ENCODE results near the gene XCR1.

Gene XCR1

GRCh38 chr3:46027736-46028397, 584 bp upstream of the XCR1 start:
- DNase-seq (ENCODE audit: low read depth): peak; percentile 5
- TF ChIP-seq, protein P1, sequence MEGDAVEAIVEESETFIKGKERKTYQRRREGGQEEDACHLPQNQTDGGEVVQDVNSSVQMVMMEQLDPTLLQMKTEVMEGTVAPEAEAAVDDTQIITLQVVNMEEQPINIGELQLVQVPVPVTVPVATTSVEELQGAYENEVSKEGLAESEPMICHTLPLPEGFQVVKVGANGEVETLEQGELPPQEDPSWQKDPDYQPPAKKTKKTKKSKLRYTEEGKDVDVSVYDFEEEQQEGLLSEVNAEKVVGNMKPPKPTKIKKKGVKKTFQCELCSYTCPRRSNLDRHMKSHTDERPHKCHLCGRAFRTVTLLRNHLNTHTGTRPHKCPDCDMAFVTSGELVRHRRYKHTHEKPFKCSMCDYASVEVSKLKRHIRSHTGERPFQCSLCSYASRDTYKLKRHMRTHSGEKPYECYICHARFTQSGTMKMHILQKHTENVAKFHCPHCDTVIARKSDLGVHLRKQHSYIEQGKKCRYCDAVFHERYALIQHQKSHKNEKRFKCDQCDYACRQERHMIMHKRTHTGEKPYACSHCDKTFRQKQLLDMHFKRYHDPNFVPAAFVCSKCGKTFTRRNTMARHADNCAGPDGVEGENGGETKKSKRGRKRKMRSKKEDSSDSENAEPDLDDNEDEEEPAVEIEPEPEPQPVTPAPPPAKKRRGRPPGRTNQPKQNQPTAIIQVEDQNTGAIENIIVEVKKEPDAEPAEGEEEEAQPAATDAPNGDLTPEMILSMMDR (IDR thresholded peaks at IDR 0.05; ENCODE audit: insufficient read depth, low read depth, low read length, missing control alignments): no peak
- H3K4me3 ChIP-seq (ENCODE audit: low read depth, low read length): no peak overlapping the region

- no peak for DNase-seq (ENCODE audit: low read depth)
- TF ChIP-seq, protein P1 (IDR thresholded peaks at IDR 0.05; ENCODE audit: insufficient read depth, low read depth, low read length, missing control alignments): no peak
- no peak overlapping the region for H3K4me3 ChIP-seq (ENCODE audit: low read depth, low read length)
Observed at GRCh38 chr3:46025139-46025538, 2.1 kb downstream of the XCR1 start.

DNA sequence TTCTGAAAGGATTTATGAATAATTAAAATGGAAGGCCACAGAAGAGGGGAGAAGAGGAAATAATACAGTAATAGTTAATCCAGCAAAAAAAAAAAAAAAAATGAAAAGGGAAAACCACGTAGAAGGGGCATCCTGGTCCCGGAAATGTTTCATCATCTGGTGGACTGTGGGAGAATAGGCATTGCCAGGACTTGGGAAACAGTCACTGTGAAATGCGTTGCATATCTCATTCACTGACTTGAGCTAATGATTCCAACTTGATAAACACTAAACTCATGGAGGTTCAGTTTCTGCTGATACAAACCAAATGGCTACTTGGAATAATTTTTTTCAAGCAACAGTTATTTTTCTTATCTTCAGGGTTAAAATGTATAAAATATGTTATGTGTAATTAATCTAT, 3.2 kb downstream of the XCR1 start:
- no peak for DNase-seq (ENCODE audit: low read depth)
- TF ChIP-seq, protein P1 (IDR thresholded peaks at IDR 0.05; ENCODE audit: insufficient read depth, low read depth, low read length, missing control alignments): no peak
- H3K4me3 ChIP-seq (ENCODE audit: low read depth, low read length): no peak overlapping the region

DNA sequence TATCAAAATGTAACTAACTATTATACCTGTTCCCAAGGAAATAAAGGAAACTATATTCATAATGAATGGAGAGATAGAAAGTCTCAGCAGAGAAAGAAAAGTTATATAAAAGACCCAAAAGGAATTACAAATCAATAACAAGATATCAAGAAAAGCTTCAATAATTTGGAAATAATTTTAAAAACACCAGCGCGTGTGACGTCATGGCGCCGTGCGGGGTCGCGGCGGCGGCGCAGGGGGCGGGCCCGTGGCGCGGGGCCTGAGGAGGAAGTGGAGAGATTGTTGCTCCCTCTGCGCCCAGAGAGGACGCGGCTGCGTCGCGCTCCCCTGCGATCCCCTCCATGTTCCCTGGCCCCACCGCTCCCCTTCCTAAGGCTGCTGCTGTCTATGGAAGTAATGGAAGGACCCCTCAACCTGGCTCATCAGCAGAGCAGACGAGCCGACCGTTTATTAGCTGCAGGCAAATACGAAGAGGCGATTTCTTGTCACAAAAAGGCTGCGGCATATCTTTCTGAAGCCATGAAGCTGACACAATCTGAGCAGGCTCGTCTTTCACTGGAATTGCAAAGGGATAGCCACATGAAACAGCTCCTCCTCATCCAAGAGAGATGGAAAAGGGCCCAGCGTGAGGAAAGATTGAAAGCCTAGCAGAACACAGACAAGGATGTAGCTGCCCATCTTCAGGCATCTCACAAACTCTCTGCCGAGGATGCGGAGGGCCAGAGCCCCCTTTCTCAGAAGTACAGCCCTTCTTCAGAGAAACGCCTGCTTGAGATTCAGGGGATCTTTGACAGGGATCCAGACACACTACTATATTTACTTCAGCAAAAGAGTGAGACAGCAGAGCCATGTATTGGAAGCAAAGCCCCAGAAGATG, 4.1 kb downstream of the XCR1 start:
- no peak overlapping the region for H3K4me3 ChIP-seq (ENCODE audit: low read depth, low read length)
- DNase-seq (ENCODE audit: low read depth): no peak
- TF ChIP-seq, protein P1 (IDR thresholded peaks at IDR 0.05; ENCODE audit: insufficient read depth, low read depth, low read length, missing control alignments): no peak

DNA sequence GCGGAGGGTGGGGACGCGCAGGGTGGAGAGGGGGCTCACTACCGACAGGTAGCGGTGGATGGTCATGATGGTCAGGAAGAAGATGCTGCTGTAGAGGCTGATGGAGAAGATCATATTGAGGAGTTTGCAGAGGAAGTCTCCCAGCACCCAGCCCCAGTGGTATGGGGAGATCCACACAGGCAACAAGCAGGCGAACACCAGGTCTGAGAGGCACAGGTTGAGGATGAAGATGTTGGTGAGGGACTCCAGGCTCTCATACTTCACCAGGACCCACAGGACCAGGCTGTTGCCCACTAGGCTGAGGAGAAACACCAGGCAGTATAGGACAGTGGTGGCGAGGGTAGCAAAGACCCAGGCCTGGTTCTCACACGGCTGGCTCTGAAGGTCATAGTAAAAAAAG, 5.8 kb downstream of the XCR1 start:
- no peak overlapping the region for H3K4me3 ChIP-seq (ENCODE audit: low read depth, low read length)
- TF ChIP-seq, protein P1 (IDR thresholded peaks at IDR 0.05; ENCODE audit: insufficient read depth, low read depth, low read length, missing control alignments): no peak
- DNase-seq (ENCODE audit: low read depth): no peak

DNA sequence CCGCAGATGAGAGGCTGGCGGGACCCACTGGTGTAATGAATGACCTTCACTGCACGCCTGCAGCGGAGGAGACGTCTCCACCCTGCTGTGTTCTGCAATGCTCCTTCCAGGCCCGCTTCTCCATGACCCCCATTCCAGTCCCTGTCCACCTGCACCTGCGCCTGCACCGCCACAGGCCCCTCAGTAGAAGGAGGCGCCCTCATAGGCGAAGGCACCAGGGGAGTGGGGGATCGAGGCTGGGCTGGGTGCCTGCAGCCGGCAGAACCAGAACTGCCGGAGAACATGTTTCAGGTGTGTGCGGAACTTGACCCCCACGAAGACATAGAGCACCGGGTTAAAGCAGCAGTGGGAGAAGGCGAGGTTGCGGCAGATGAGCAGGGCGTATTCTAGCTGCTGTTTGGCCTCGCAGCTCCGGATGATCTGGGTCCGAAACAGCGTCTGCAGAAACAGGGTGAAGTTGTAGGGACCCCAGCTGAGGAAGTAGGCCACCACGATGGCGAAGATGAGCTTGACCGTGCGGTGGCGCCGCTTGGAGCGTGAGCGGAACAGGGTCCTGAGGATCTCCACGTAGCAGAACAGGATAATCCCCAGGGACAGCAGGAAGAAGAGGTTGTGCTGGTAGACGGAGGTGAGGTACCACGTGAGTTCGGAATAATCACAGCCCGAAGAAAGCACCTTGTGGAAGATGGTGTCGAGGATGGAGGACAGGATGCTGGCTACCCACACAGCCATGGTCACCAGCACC, 6.3 kb downstream of the XCR1 start:
- no peak for DNase-seq (ENCODE audit: low read depth)
- H3K4me3 ChIP-seq (ENCODE audit: low read depth, low read length): no peak overlapping the region
- TF ChIP-seq, protein P1 (IDR thresholded peaks at IDR 0.05; ENCODE audit: insufficient read depth, low read depth, low read length, missing control alignments): no peak
